Astrocyte of the spinal cord (primary cell): ENCODE data around the gene TRAK1.
A peak's percentile ranks its signal among the peaks of the same experiment; 100 is the strongest.

ENCODE experiments used
- DNase-seq: peaks from one replicate; pipeline ENCODE4 v3.0.0; 2011; ENCODE audit warnings: low read depth, low spot score
- H3K4me3 ChIP-seq: 2 replicates; pipeline ENCODE4 v1.5.1; 2011; ENCODE audit warnings: low read depth, mild to moderate bottlenecking, low read length, moderate library complexity
- CTCF ChIP-seq: IDR thresholded peaks from 2 replicates; pipeline ENCODE4 v1.5.1; 2012; ENCODE audit warnings: low read depth, mild to moderate bottlenecking, low read length, inconsistent platforms
- in situ Hi-C: cut with HindIII; loops from 2 replicates; pipeline ENCODE4 v1.10.0; 2017; ENCODE audit warnings: low sequenced_read_pairs

Gene TRAK1

DNA sequence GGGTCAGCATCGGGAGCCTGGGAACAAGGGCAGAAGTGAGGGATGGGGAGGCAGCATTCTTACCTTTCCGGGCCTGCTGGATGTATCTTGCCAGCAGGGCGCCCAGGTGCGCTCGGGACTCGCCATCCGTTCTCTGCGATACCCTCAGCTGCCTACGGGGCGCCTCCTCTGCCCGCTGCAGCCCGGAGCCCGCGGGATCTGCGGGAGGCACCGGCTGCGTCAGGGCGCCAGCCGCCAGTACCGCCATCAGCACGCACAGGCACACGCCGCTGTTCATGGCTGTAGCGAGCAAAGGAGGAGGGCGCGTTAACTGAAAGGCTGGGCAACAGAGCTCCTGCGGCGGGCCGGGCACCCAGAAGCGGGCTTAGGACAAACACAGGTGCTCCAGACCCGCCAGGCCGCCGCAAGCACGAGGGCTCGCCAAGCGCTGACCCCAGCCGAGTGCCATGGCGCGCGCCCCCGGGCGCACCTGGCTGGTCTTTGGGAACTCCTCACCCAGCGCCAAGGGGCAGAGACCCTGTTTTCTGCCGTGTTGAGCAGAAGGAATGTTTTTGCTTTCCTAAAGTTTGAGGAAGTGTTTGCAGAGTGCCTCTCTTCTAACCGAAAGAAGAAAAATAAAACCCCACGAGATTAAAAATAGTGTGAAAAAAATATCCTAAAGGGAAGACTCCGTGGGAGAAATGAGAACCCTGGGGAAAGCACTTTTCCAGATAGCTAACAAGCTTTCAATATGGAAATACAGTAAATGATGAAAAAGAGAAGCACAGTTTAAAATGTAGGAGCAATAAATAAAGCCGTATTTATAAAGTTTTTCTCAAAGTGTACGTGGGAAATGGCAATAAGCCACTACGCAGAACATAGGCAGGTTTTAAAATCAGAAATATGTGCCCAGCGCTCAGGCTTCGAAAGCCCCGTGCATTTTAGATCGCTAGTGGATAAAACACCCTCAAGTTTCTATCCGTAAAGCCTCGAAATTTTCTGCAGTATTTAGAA lies 172.5 kb downstream of the TRAK1 start:
- in situ Hi-C loops, result no loop called here
- no peak for TF ChIP-seq CTCF
- no peak for DNase-seq
- H3K4me3 ChIP-seq, result no peak overlapping the region

GRCh38 chr3:42264399-42265058 lies 173.4 kb downstream of the TRAK1 start:
- no peak overlapping the region for H3K4me3 ChIP-seq
- TF ChIP-seq CTCF, result no peak
- in situ Hi-C loops, result no loop called here
- DNase-seq, result peak; percentile 35

GRCh38 chr3:42265059-42265991 lies 174.2 kb downstream of the TRAK1 start:
- in situ Hi-C loops, result no loop called here
- no peak for DNase-seq
- TF ChIP-seq CTCF, result no peak
- H3K4me3 ChIP-seq, result no peak overlapping the region

GRCh38 chr3:42266085-42266484 lies 174.9 kb downstream of the TRAK1 start, which contains the start of gene CCK:
TSS of gene CCK (minus strand) at chr3:42266185. CDS start at chr3:42263630, 2,555 bp downstream.
- in situ Hi-C loops, result no loop called here
- no peak for TF ChIP-seq CTCF
- DNase-seq, result no peak
- no peak within 1 kb of the TSS for H3K4me3 ChIP-seq

DNA sequence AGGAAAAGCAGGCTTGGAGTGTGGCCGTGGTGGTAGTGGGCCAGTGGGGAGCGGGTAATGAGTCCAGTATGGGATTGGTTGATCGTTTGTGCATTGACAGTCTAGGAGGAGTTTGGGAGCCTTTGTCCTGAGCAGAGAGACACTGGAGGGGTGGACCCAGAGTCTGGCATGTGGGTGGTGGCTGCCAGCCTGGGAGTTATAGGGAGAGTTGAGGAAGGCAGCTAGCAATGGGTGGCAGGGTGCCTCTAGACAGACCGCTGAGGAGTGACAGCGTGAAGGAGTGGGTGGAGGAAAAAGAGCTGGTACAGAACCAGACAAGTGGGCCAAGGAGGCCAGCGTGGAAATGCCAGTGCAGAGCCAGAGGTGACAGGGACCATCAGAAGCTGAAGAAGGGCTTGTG lies 176.7 kb downstream of the TRAK1 start:
- in situ Hi-C loops, result no loop called here
- no peak for TF ChIP-seq CTCF
- DNase-seq, result no peak
- no peak overlapping the region for H3K4me3 ChIP-seq

- in situ Hi-C loops, result no loop called here
- no peak for DNase-seq
- no peak for TF ChIP-seq CTCF
- no peak overlapping the region for H3K4me3 ChIP-seq
Observed at GRCh38 chr3:42269647-42270046, 178.5 kb downstream of the TRAK1 start.
